HCT116 (cell line): ENCODE measurements around the gene FNDC3B. TPM values are rescaled to one million over a fixed set of nuclear protein-coding genes. Genes with fewer than 3 reads are reported as not detected.

Experiments used
- ATAC-seq: fragments of 200-7000 bp; cut with Tn5 transposase; 2 replicates; pipeline ENCODE4 v1.9.1; 2020; ENCODE audit warnings: mild to moderate bottlenecking, moderate library complexity
- BruUV-seq: library from RNA; stranded (reverse); fragments of 400-500 nt; replicated peaks from 2 replicates; lab custom pipeline; 2021; lab: Mats Ljungman, UMichigan
- CTCF ChIA-PET: fragments of 300-600 bp; sonication (Branson Sonifier 250); formaldehyde crosslinking; loops from one replicate; lab custom pipeline; 2021; ENCODE audit warnings: antibody characterized with exemption; lab: Charles Lee
- POLR2A ChIA-PET: fragments of 300-600, 350-600 bp; sonication (Branson Sonifier 250); formaldehyde crosslinking; loops from one replicate; lab custom pipeline; 2021; ENCODE audit warnings: antibody characterized with exemption; lab: Charles Lee
- RAD21 ChIA-PET, 2 experiments: fragments of 300-600 bp; sonication (Branson Sonifier 250); formaldehyde crosslinking; loops; one replicate each; lab custom pipeline; 2023; ENCODE audit warnings: low total read pairs in 2 of 2; ENCODE audit not compliant: uncharacterized antibody in 2 of 2, unreplicated experiment in 2 of 2, low non-redundant PET in 1 of 2; lab: Charles Lee
- DNase-seq: peaks from one replicate; pipeline ENCODE4 v3.0.0-alpha.2; 2010; ENCODE audit warnings: low read depth, low spot score
- H2AFZ ChIP-seq: fragments of 200-600 bp; shearing (Covaris generic), sonication (generic); 2 replicates; pipeline ENCODE4 v1.6.1; 2017; ENCODE audit warnings: low read depth, mixed run types, mixed read lengths, antibody characterized with exemption, low read length; ENCODE audit not compliant: poor library complexity, severe bottlenecking
- H3K27ac ChIP-seq: 2 replicates; pipeline ENCODE4 v1.5.1; 2012; ENCODE audit warnings: low read depth, low read length
- H3K27me3 ChIP-seq: fragments of 200-600 bp; sonication (generic); 2 replicates; pipeline ENCODE4 v1.6.1; 2016; ENCODE audit warnings: mixed run types, low read length, mixed read lengths; ENCODE audit not compliant: insufficient read depth
- H3K36me3 ChIP-seq, 2 experiments: fragments of 200-500 bp in 1 of 2; fragments of 200-600 bp in 1 of 2; sonication (Bioruptor generic) in 1 of 2; sonication (generic) in 1 of 2; 2 replicates each; pipeline versions ENCODE4 v1.5.1 to v1.6.1; 2014 to 2016; ENCODE audit warnings: low read length in 2 of 2, inconsistent platforms in 1 of 2, mixed read lengths in 1 of 2, mixed run types in 1 of 2; ENCODE audit not compliant: insufficient read depth in 2 of 2, control insufficient read depth in 1 of 2
- H3K4me1 ChIP-seq, 2 experiments: fragments of 200-600 bp in 1 of 2; sonication (generic) in 1 of 2; 2 replicates each; pipeline versions ENCODE4 v1.5.1 to v1.6.1; 2012 to 2017; ENCODE audit warnings: low read length in 2 of 2, inconsistent platforms in 1 of 2, mild to moderate bottlenecking in 1 of 2, mixed read lengths in 1 of 2, mixed run types in 1 of 2, moderate library complexity in 1 of 2; ENCODE audit not compliant: insufficient read depth in 2 of 2, control insufficient read depth in 1 of 2
- H3K4me2 ChIP-seq: fragments of 200-600 bp; sonication (generic); 2 replicates; pipeline ENCODE4 v1.6.1; 2017; ENCODE audit warnings: mixed run types, low read length, mixed read lengths
- H3K4me3 ChIP-seq, 2 experiments: fragments of 200-600 bp in 1 of 2; sonication (generic) in 1 of 2; replicated peaks in 1 of 2; 2 replicates each; pipeline ENCODE4 v1.5.1; 2011 to 2016; ENCODE audit warnings: low read length in 2 of 2, control low read depth in 1 of 2, low read depth in 1 of 2, mild to moderate bottlenecking in 1 of 2, mixed read lengths in 1 of 2, mixed run types in 1 of 2
- H3K79me2 ChIP-seq: fragments of 200-600 bp; sonication (generic); 2 replicates; pipeline ENCODE4 v1.6.1; 2017; ENCODE audit warnings: mild to moderate bottlenecking, mixed run types, low read length, moderate library complexity, mixed read lengths; ENCODE audit not compliant: insufficient read depth
- H3K9ac ChIP-seq: fragments of 200-600 bp; sonication (generic); 2 replicates; pipeline ENCODE4 v1.6.1; 2016; ENCODE audit warnings: low read length, mixed read lengths
- H3K9me2 ChIP-seq: fragments of 200-600 bp; sonication (generic), shearing (Covaris generic); 2 replicates; pipeline ENCODE4 v1.6.1; 2017; ENCODE audit warnings: mixed run types, mild to moderate bottlenecking, moderate library complexity; ENCODE audit not compliant: insufficient read depth
- H3K9me3 ChIP-seq, 2 experiments: fragments of 200-500 bp in 1 of 2; fragments of 200-600 bp in 1 of 2; sonication (Bioruptor generic) in 1 of 2; sonication (generic) in 1 of 2; 2 replicates each; pipeline ENCODE4 v1.6.1; 2014 to 2017; ENCODE audit warnings: low read length in 2 of 2, mixed read lengths in 2 of 2, inconsistent platforms in 1 of 2, low read depth in 1 of 2, mild to moderate bottlenecking in 1 of 2, mixed run types in 1 of 2, moderate library complexity in 1 of 2; ENCODE audit not compliant: control insufficient read depth in 1 of 2, insufficient read depth in 1 of 2
- H4K20me1 ChIP-seq: fragments of 200-600 bp; sonication (generic), shearing (Covaris generic); 2 replicates; pipeline ENCODE4 v1.6.1; 2017; ENCODE audit warnings: mixed run types, mild to moderate bottlenecking, moderate library complexity; ENCODE audit not compliant: insufficient read depth
- EZH2phosphoT487 ChIP-seq: fragments of 200-600 bp; IDR thresholded peaks from 2 replicates; pipeline ENCODE4 v1.6.1; 2018; ENCODE audit warnings: antibody characterized with exemption, borderline replicate concordance
- SIN3A ChIP-seq: IDR thresholded peaks from 2 replicates; pipeline ENCODE4 v1.6.1; 2012; ENCODE audit warnings: low read depth
- SP1 ChIP-seq: IDR thresholded peaks from 2 replicates; pipeline ENCODE4 v1.6.1; 2012; ENCODE audit warnings: low read depth
- intact Hi-C: fragments of 100-400 bp; cut with micrococcal nuclease; formaldehyde crosslinking; loops from 2 replicates; pipeline ENCODE4 v1.10.0; 2022
- total RNA-seq: library from RNA; stranded (reverse); gene quantifications from one replicate; pipeline ENCODE4 v1.2.1, GENCODE V29; 2021; ENCODE audit not compliant: unreplicated experiment
- TF ChIP-seq, protein P1 (sequence below): IDR thresholded peaks from 2 replicates; pipeline ENCODE4 v1.6.1; 2012

FNDC3B gene
- total RNA-seq, 1 experiment from 2014 or later: 45.7 TPM

DNA sequence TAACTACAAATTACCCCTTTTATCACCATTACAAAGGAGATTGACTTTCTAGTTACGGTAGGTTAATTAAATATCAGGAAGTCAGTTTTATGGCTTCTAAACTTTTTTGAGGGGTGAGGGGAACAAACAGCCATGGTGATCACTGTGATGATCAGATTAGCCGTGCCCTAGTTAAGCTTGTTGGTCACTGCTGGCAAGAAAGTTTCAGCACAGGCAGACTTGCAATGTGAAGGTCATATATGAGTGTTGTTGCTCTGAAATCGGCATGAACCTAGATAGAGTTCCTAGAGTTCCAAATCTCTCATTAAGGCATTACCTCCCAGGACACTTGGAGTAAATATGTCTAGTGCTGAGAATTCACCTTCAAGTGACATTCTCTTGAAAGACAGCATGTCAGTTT lies 252.3 kb downstream of the FNDC3B start:
- intact Hi-C loops: no loop called here
- ChIA-PET POLR2A (no interaction called here), CTCF (no interaction called here), RAD21 (no interaction called here)
- no peaks in the 10 kb centered on the region for H3K9me2 ChIP-seq
- no peak overlapping the region for H3K9ac ChIP-seq
- TF ChIP-seq SP1 (no peak), SIN3A (no peak)
- H3K4me2 ChIP-seq: no peak overlapping the region
- no peak overlapping the region for H3K27ac ChIP-seq
- H3K4me3 ChIP-seq: no peak overlapping the region
- BruUV-seq: no TSS peak
- H3K9me3 ChIP-seq: no peaks in the 10 kb centered on the region
- no peaks in the 10 kb centered on the region for H4K20me1 ChIP-seq
- peaks cover 0 to 4% of the 10 kb centered on the region in 2 experiments; a peak in 1 of 4 replicates for H3K36me3 ChIP-seq
- ATAC-seq (no peak), DNase-seq (no peak)
- H3K4me1 ChIP-seq: no peaks in the 10 kb centered on the region
- H3K79me2 ChIP-seq: no peaks in the 10 kb centered on the region
- H2AFZ ChIP-seq: no peak overlapping the region
- no peaks in the 10 kb centered on the region for H3K27me3 ChIP-seq

DNA sequence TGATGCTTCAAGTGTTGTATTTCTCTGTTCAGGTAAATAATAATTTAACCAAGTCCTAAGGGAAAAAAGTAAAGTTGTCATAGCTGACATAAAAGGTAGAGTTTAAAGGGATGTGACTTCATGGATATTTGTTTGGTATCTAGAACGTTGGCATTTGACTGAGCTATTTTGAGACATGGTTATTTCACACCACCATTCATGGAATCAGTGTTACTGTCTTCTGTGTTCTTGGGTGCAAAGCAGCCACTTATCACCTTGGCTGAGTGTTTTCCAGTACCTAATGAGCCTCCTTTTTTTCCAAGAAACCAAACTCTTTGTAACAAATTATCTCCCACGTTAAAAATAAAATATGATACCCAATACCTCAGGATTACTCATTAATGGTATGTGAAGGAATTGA lies 253.0 kb downstream of the FNDC3B start:
- CTCF ChIA-PET: no interaction called here
- Histone ChIP-seq H4K20me1 (no peaks in the 10 kb centered on the region), H3K9me2 (no peaks in the 10 kb centered on the region), H3K4me3 (no peak overlapping the region), H3K27me3 (no peaks in the 10 kb centered on the region), H3K79me2 (no peaks in the 10 kb centered on the region), H3K9ac (no peak overlapping the region), H3K4me2 (no peak overlapping the region), H3K4me1 (no peaks in the 10 kb centered on the region), H3K27ac (no peak overlapping the region), H2AFZ (no peak overlapping the region), H3K9me3 (no peaks in the 10 kb centered on the region), H3K36me3 (peaks cover 0 to 5% of the 10 kb centered on the region in 2 experiments; a peak in 1 of 4 replicates)
- no TSS peak for BruUV-seq
- intact Hi-C loops: no loop called here
- ATAC-seq (no peak), DNase-seq (no peak)
- TF ChIP-seq EZH2phosphoT487: no peak
- TF ChIP-seq, protein P1, sequence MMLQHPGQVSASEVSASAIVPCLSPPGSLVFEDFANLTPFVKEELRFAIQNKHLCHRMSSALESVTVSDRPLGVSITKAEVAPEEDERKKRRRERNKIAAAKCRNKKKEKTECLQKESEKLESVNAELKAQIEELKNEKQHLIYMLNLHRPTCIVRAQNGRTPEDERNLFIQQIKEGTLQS: no peak
- RAD21 ChIA-PET: no interaction called here
- POLR2A ChIA-PET: no interaction called here
